K562 (cell line): Measurements from ENCODE around the gene BOLL. TPM values are rescaled to one million over a fixed set of nuclear protein-coding genes. Genes with fewer than 3 reads are reported as not detected.
A peak's percentile ranks its signal among the peaks of the same experiment; 100 is the strongest.

ENCODE experiments used
- ATAC-seq: fragments of 200-7000 bp; cut with Tn5 transposase; 3 replicates; pipeline ENCODE4 v1.9.1; 2020; ENCODE audit warnings: moderate library complexity
- BruUV-seq: library from RNA; stranded (reverse); fragments of 400-500 nt; replicated peaks from 2 replicates; lab custom pipeline; 2021; lab: Mats Ljungman, UMichigan
- CTCF ChIA-PET: fragments of 300-600 bp; formaldehyde crosslinking; extraction: SDS; loops from one replicate; lab custom pipeline; 2021; ENCODE audit warnings: low intra/inter-chr PET ratio; lab: Yijun Ruan, JAX
- POLR2A ChIA-PET: fragments of 300-600, 350-650 bp; sonication (Branson Sonifier 250); formaldehyde crosslinking; extraction: SDS; loops from one replicate; lab custom pipeline; 2021; ENCODE audit warnings: antibody characterized with exemption, inconsistent platforms; lab: Yijun Ruan, JAX
- DNase-seq, 4 experiments: peaks; one replicate each; pipeline versions ENCODE4 v3.0.0 to v3.0.0-alpha.2; 2011 to 2018; ENCODE audit warnings: low spot score in 3 of 4, mixed read lengths in 3 of 4; ENCODE audit errors: extremely low read depth in 1 of 4
- FAIRE-seq: peaks from 2 replicates; lab custom pipeline; 2011; peaks lifted over from hg19 to GRCh38; lab: Jason Lieb, UNC
- H2AFZ ChIP-seq: 2 replicates; pipeline ENCODE4 v1.6.0; 2011; ENCODE audit warnings: low read depth, low read length, control low read depth, inconsistent platforms
- H3K27ac ChIP-seq: fragments of 200-600 bp; 3 replicates; pipeline ENCODE4 v1.8.0; 2011; ENCODE audit warnings: low read depth, mild to moderate bottlenecking, control low read depth, inconsistent platforms, low read length, moderate library complexity, mixed read lengths; ENCODE audit errors: extremely low read depth
- H3K27me3 ChIP-seq, 2 experiments: fragments of 300-600 bp in 1 of 2; 2 replicates in 1 of 2; 3 replicates in 1 of 2; pipeline versions ENCODE4 v1.6.0 to v1.8.0; 2011; ENCODE audit warnings: inconsistent platforms in 2 of 2, low read length in 2 of 2, mild to moderate bottlenecking in 1 of 2, mixed read lengths in 1 of 2, moderate library complexity in 1 of 2; ENCODE audit not compliant: control insufficient read depth in 2 of 2, insufficient read depth in 2 of 2
- H3K36me3 ChIP-seq: fragments of 300-600 bp; 3 replicates; pipeline ENCODE4 v1.8.0; 2011; ENCODE audit warnings: mild to moderate bottlenecking, low read length, inconsistent platforms; ENCODE audit not compliant: control insufficient read depth, insufficient read depth
- H3K4me1 ChIP-seq, 2 experiments: fragments of 200-600 bp in 1 of 2; replicated peaks in 1 of 2; 2 replicates in 1 of 2; 3 replicates in 1 of 2; pipeline versions ENCODE4 v1.5.1 to v1.8.0; 2011; ENCODE audit warnings: inconsistent platforms in 2 of 2, low read length in 2 of 2, mild to moderate bottlenecking in 1 of 2, mixed read lengths in 1 of 2, moderate library complexity in 1 of 2; ENCODE audit not compliant: control insufficient read depth in 2 of 2, insufficient read depth in 2 of 2
- H3K4me2 ChIP-seq: 2 replicates; pipeline ENCODE4 v1.6.1; 2011; ENCODE audit warnings: low read length, control low read depth, inconsistent platforms, mixed read lengths; ENCODE audit not compliant: insufficient read depth
- H3K4me3 ChIP-seq: fragments of 200-600 bp; sonication (generic), shearing (Covaris generic); 2 replicates; pipeline ENCODE4 v1.5.1; 2016; ENCODE audit warnings: control low read depth, inconsistent platforms
- H3K79me2 ChIP-seq: fragments of 200-600 bp; 3 replicates; pipeline ENCODE4 v1.8.0; 2011; ENCODE audit warnings: low read length, inconsistent platforms; ENCODE audit not compliant: control insufficient read depth, insufficient read depth
- H3K9ac ChIP-seq, 2 experiments: 2 replicates each; pipeline versions ENCODE4 v1.6.0 to v1.6.1; 2011; ENCODE audit warnings: low read depth in 2 of 2, low read length in 2 of 2, control low read depth in 1 of 2, inconsistent platforms in 1 of 2, mild to moderate bottlenecking in 1 of 2, mixed read lengths in 1 of 2; ENCODE audit not compliant: insufficient read depth in 1 of 2
- H3K9me1 ChIP-seq: one replicate; pipeline ENCODE4 v1.6.0; 2011; ENCODE audit warnings: inconsistent platforms, mild to moderate bottlenecking, low read length, moderate library complexity; ENCODE audit not compliant: control insufficient read depth, insufficient read depth
- H3K9me3 ChIP-seq: replicated peaks from 2 replicates; pipeline ENCODE4 v1.5.1; 2011; ENCODE audit warnings: low read depth, low read length, inconsistent platforms; ENCODE audit not compliant: control insufficient read depth, insufficient read depth
- H4K20me1 ChIP-seq: replicated peaks from 2 replicates; pipeline ENCODE4 v1.6.1; 2011; ENCODE audit warnings: low read length, inconsistent platforms, mixed read lengths; ENCODE audit not compliant: control insufficient read depth, insufficient read depth
- CBX5 ChIP-seq: IDR thresholded peaks from 2 replicates; pipeline ENCODE4 v1.6.1; 2014; ENCODE audit warnings: low read depth, borderline replicate concordance
- CEBPB ChIP-seq: fragments of 450-650 bp; IDR thresholded peaks from 2 replicates; pipeline ENCODE4 v1.6.1; 2016; ENCODE audit warnings: missing genetic modification characterization, missing compliant biosample characterization
- CEBPG ChIP-seq, 3 experiments: fragments of 200-800 bp in 1 of 3; sonication (Bioruptor generic) in 1 of 3; sonication (generic) in 1 of 3; formaldehyde crosslinking in 1 of 3; IDR thresholded peaks in 2 of 3; conservative IDR thresholded peaks in 1 of 3; 2 replicates each; pipeline versions ENCODE4 v1.6.1 to v1.8.0; 2016 to 2022; ENCODE audit warnings: missing compliant biosample characterization in 2 of 3, missing genetic modification characterization in 2 of 3, mild to moderate bottlenecking in 1 of 3, missing genetic modification reagents in 1 of 3
- EGR1 ChIP-seq: fragments of 450-650 bp; conservative IDR thresholded peaks from 2 replicates; pipeline ENCODE4 v1.6.1; 2017; ENCODE audit warnings: mild to moderate bottlenecking
- FOXA3 ChIP-seq, 2 experiments: fragments of 450-650 bp in 1 of 2; sonication (generic) in 1 of 2; formaldehyde crosslinking; IDR thresholded peaks in 1 of 2; conservative IDR thresholded peaks in 1 of 2; 2 replicates each; pipeline versions ENCODE4 v1.4.0 to v1.8.0; 2020 to 2022; ENCODE audit warnings: mild to moderate bottlenecking in 2 of 2, missing genetic modification reagents in 1 of 2
- HNRNPLL ChIP-seq: fragments of 200-400 bp; formaldehyde crosslinking; IDR thresholded peaks from 2 replicates; pipeline ENCODE4 v1.6.1; 2017; ENCODE audit warnings: low read length, low read depth, mild to moderate bottlenecking; ENCODE audit not compliant: poor library complexity, severe bottlenecking
- PHTF2 ChIP-seq: fragments of 250-450 bp; sonication (Bioruptor Pico); IDR thresholded peaks from 2 replicates; pipeline ENCODE4 v1.5.0; 2021; ENCODE audit warnings: mild to moderate bottlenecking
- POLR2B ChIP-seq: fragments of 450-650 bp; IDR thresholded peaks from 2 replicates; pipeline ENCODE4 v1.6.1; 2018; ENCODE audit warnings: low read depth; ENCODE audit not compliant: partially characterized antibody
- THRAP3 ChIP-seq: fragments of 450-650 bp; IDR thresholded peaks from 2 replicates; pipeline ENCODE4 v1.6.1; 2016; ENCODE audit warnings: mild to moderate bottlenecking, inconsistent platforms, borderline replicate concordance
- ZC3H8 ChIP-seq: fragments of 450-650 bp; IDR thresholded peaks from 2 replicates; pipeline ENCODE4 v1.6.1; 2017
- ZSCAN32 ChIP-seq: fragments of 450-650 bp; formaldehyde crosslinking; IDR thresholded peaks from 2 replicates; pipeline ENCODE4 v1.4.0; 2020; ENCODE audit warnings: mild to moderate bottlenecking, moderate library complexity
- WGBS: fragments of 100-300 bp; shearing (Covaris generic); methylation state at CpG from one replicate; pipeline ENCODE4 v1.1.6; 2016; ENCODE audit warnings: low coverage, mixed read lengths; ENCODE audit not compliant: insufficient coverage; ENCODE audit errors: missing lambda C conversion rate; 5-methylcytosine and 5-hydroxymethylcytosine counted together
- in situ Hi-C: fragments of 300-500 bp; cut with MboI; formaldehyde crosslinking; loops from 4 replicates; pipeline ENCODE4 v1.15.0; 2018; ENCODE audit warnings: inconsistent platforms, mixed read lengths
- intact Hi-C: fragments of 100-400 bp; cut with micrococcal nuclease; formaldehyde crosslinking; loops from 2 replicates; pipeline ENCODE4 v1.14.2; 2022
- polyA plus RNA-seq, 8 experiments: library from polyadenylated mRNA; depleted of rRNA in 4 of 8; stranded (reverse) in 5 of 8; unstranded in 3 of 8; fragments of >200 nt; fragmentation: Nextera tagmentation in 2 of 8; fragmentation: Illumina TruSeq in 1 of 8; extraction: Ambion mirVana in 2 of 8; extraction: Trizol in 1 of 8; gene quantifications; 2 replicates each; pipeline versions ENCODE4 v1.2.1 to v1.2.3, GENCODE V29; 2011 to 2014; ENCODE audit warnings: inconsistent platforms in 1 of 8, missing spikeins in 1 of 8
- total RNA-seq, 7 experiments: library from RNA; depleted of rRNA in 6 of 7; stranded (reverse); fragments of >200 nt in 6 of 7; fragmentation: Illumina TruSeq in 2 of 7; extraction: Trizol in 2 of 7; gene quantifications; 2 replicates each; pipeline versions ENCODE4 v1.2.1 to v1.2.3, GENCODE V29; 2011 to 2021; ENCODE audit warnings: low replicate concordance in 1 of 7
- TF ChIP-seq, protein P1 (sequence below): fragments of 450-650 bp; IDR thresholded peaks from 2 replicates; pipeline ENCODE4 v1.6.1; 2017; ENCODE audit warnings: mild to moderate bottlenecking, moderate library complexity
- TF ChIP-seq, protein P2 (sequence below): fragments of 250-450 bp; sonication (Bioruptor Pico); IDR thresholded peaks from 2 replicates; pipeline ENCODE4 v1.6.1; 2021; ENCODE audit warnings: mild to moderate bottlenecking

The BOLL gene
- total and polyA plus RNA-seq, 9 of the 15 experiments (the other 6 are each of a cell fraction or from before 2014, with no cell fraction given): 0.11 to 0.55 (median 0.19) TPM; not detected in 1

GRCh38 chr2:197717863-197718262, 67.3 kb downstream of the BOLL start:
- no peaks in the 10 kb centered on the region for H3K9me3 ChIP-seq
- peaks cover 14% of the 10 kb centered on the region for H3K36me3 ChIP-seq
- H4K20me1 ChIP-seq: no peaks in the 10 kb centered on the region
- H3K27me3 ChIP-seq: no peaks in the 10 kb centered on the region
- H3K9me1 ChIP-seq: no peaks in the 10 kb centered on the region
- BruUV-seq: no TSS peak
- WGBS: 100% methylated on average over 2 of the region's 2 CpGs
- H3K4me1 ChIP-seq: no peaks in the 10 kb centered on the region
- no peak overlapping the region for H3K27ac ChIP-seq
- DNase-seq (no peak), FAIRE-seq (no peak), ATAC-seq (no peak)
- no peak overlapping the region for H3K9ac ChIP-seq
- in situ Hi-C loops (no loop called here), intact Hi-C loops (no loop called here)
- POLR2A ChIA-PET: interaction anchor here (0.5 kb wide), 1 partner anchor 509 kb away, joined by 3 read pairs; no protein-coding TSS in a partner anchor
- H2AFZ ChIP-seq: no peak overlapping the region
- CTCF ChIA-PET: no interaction called here
- no peak overlapping the region for H3K4me2 ChIP-seq
- no peak for TF ChIP-seq ZC3H8
- TF ChIP-seq PHTF2 (CRISPR knock-in tag): no peak
- TF ChIP-seq ZSCAN32 (CRISPR knock-in tag): no peak
- no peak for TF ChIP-seq HNRNPLL
- no peak for TF ChIP-seq CEBPG (CRISPR knock-in tag; IDR thresholded peaks at IDR 0.05)
- peak in 1 of 2 experiments; percentile 84; a peak in 3 of 4 replicates for TF ChIP-seq CEBPG (tag; conservative IDR thresholded peaks at IDR 0.05 in 1 of 2, IDR thresholded peaks at IDR 0.05 in 1 of 2)
- TF ChIP-seq, protein P1, sequence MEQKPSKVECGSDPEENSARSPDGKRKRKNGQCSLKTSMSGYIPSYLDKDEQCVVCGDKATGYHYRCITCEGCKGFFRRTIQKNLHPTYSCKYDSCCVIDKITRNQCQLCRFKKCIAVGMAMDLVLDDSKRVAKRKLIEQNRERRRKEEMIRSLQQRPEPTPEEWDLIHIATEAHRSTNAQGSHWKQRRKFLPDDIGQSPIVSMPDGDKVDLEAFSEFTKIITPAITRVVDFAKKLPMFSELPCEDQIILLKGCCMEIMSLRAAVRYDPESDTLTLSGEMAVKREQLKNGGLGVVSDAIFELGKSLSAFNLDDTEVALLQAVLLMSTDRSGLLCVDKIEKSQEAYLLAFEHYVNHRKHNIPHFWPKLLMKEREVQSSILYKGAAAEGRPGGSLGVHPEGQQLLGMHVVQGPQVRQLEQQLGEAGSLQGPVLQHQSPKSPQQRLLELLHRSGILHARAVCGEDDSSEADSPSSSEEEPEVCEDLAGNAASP: no peak
- TF ChIP-seq FOXA3 (CRISPR knock-in tag; conservative IDR thresholded peaks at IDR 0.05 in 1 of 2, IDR thresholded peaks at IDR 0.05 in 1 of 2): no peak
- TF ChIP-seq CEBPB (tag): peak; percentile 63
- no peak for TF ChIP-seq EGR1
- no peak for TF ChIP-seq CBX5
- no peak for TF ChIP-seq POLR2B
- no peak for TF ChIP-seq THRAP3
- TF ChIP-seq, protein P2, sequence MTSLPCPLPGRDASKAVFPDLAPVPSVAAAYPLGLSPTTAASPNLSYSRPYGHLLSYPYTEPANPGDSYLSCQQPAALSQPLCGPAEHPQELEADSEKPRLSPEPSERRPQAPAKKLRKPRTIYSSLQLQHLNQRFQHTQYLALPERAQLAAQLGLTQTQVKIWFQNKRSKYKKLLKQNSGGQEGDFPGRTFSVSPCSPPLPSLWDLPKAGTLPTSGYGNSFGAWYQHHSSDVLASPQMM (CRISPR knock-in tag): no peak
- H3K4me3 ChIP-seq: no peak overlapping the region
- H3K79me2 ChIP-seq: no peaks in the 10 kb centered on the region
